Measurements from ENCODE around the gene CRMP1. TPM values are rescaled to one million over a fixed set of nuclear protein-coding genes. Genes with fewer than 3 reads are reported as not detected.

The CRMP1 gene
- total RNA-seq, 1 experiment from 2014 or later: not detected

GRCh38 chr4:5854929-5855328 is 38.0 kb downstream of the CRMP1 start:
- ChIA-PET POLR2A (no interaction called here), CTCF (no interaction called here)
- Mint-ChIP-seq H3K9me3 (ENCODE audit: unreplicated experiment) (no peaks in the 10 kb centered on the region), H3K27me3 (ENCODE audit: insufficient read depth, unreplicated experiment) (peaks cover 23% of the 10 kb centered on the region), H3K36me3 (ENCODE audit: insufficient read depth, unreplicated experiment) (no peaks in the 10 kb centered on the region), H3K4me3 (ENCODE audit: unreplicated experiment) (no peak overlapping the region), H3K4me1 (ENCODE audit: insufficient read depth, unreplicated experiment) (no peaks in the 10 kb centered on the region), H3K27ac (ENCODE audit: low read depth, unreplicated experiment) (no peak overlapping the region)
- DNase-seq (ENCODE audit: unreplicated experiment): no peak
- intact Hi-C loops (cut with micrococcal nuclease): no loop called here
- no peak for TF ChIP-seq CTCF (IDR thresholded peaks at IDR 0.05; ENCODE audit: unreplicated experiment)
- BruUV-seq (replicated peaks): no TSS peak

- ChIA-PET POLR2A (no interaction called here), CTCF (interaction anchor here (1.3 kb wide), 1 partner anchor 9 kb away, joined by 6 read pairs; no protein-coding TSS in a partner anchor)
- peaks cover 23% of the 10 kb centered on the region for H3K27me3 Mint-ChIP-seq (ENCODE audit: insufficient read depth, unreplicated experiment)
- intact Hi-C loops (cut with micrococcal nuclease): no loop called here
- no peak for TF ChIP-seq CTCF (IDR thresholded peaks at IDR 0.05; ENCODE audit: unreplicated experiment)
- no peaks in the 10 kb centered on the region for H3K4me1 Mint-ChIP-seq (ENCODE audit: insufficient read depth, unreplicated experiment)
- no TSS peak for BruUV-seq (replicated peaks)
- H3K4me3 Mint-ChIP-seq (ENCODE audit: unreplicated experiment): no peak overlapping the region
- DNase-seq (ENCODE audit: unreplicated experiment): no peak
- no peaks in the 10 kb centered on the region for H3K9me3 Mint-ChIP-seq (ENCODE audit: unreplicated experiment)
- H3K36me3 Mint-ChIP-seq (ENCODE audit: insufficient read depth, unreplicated experiment): peaks cover 5% of the 10 kb centered on the region
- H3K27ac Mint-ChIP-seq (ENCODE audit: low read depth, unreplicated experiment): no peak overlapping the region
Observed at GRCh38 chr4:5852523-5853202, 40.2 kb downstream of the CRMP1 start.

- no peak for TF ChIP-seq CTCF (IDR thresholded peaks at IDR 0.05; ENCODE audit: unreplicated experiment)
- POLR2A ChIA-PET: no interaction called here
- Mint-ChIP-seq H3K27ac (ENCODE audit: low read depth, unreplicated experiment) (no peak overlapping the region), H3K27me3 (ENCODE audit: insufficient read depth, unreplicated experiment) (peaks cover 23% of the 10 kb centered on the region), H3K9me3 (ENCODE audit: unreplicated experiment) (no peaks in the 10 kb centered on the region), H3K4me3 (ENCODE audit: unreplicated experiment) (no peak overlapping the region), H3K36me3 (ENCODE audit: insufficient read depth, unreplicated experiment) (peaks cover 7% of the 10 kb centered on the region), H3K4me1 (ENCODE audit: insufficient read depth, unreplicated experiment) (no peaks in the 10 kb centered on the region)
- intact Hi-C loops (cut with micrococcal nuclease): no loop called here
- no TSS peak for BruUV-seq (replicated peaks)
- no peak for DNase-seq (ENCODE audit: unreplicated experiment)
- CTCF ChIA-PET: no interaction called here
Observed at GRCh38 chr4:5851637-5852301, 41.1 kb downstream of the CRMP1 start.

- Mint-ChIP-seq H3K4me1 (ENCODE audit: insufficient read depth, unreplicated experiment) (no peaks in the 10 kb centered on the region), H3K4me3 (ENCODE audit: unreplicated experiment) (no peak overlapping the region), H3K9me3 (ENCODE audit: unreplicated experiment) (peaks cover 8% of the 10 kb centered on the region), H3K27me3 (ENCODE audit: insufficient read depth, unreplicated experiment) (peaks cover 3% of the 10 kb centered on the region), H3K36me3 (ENCODE audit: insufficient read depth, unreplicated experiment) (peaks cover 7% of the 10 kb centered on the region), H3K27ac (ENCODE audit: low read depth, unreplicated experiment) (no peak overlapping the region)
- no peak for DNase-seq (ENCODE audit: unreplicated experiment)
- intact Hi-C loops (cut with micrococcal nuclease): no loop called here
- ChIA-PET CTCF (no interaction called here), POLR2A (no interaction called here)
- BruUV-seq (replicated peaks): no TSS peak
- no peak for TF ChIP-seq CTCF (IDR thresholded peaks at IDR 0.05; ENCODE audit: unreplicated experiment)
Observed at GRCh38 chr4:5845035-5845905, 47.6 kb downstream of the CRMP1 start.

Measured in MCF 10A (cell line).